Neural progenitor cell (in vitro differentiated cells): ENCODE measurements around the gene ARID5B. TPM values are rescaled to one million over a fixed set of nuclear protein-coding genes. Genes with fewer than 3 reads are reported as not detected.

Experiments used
- DNase-seq: peaks from one replicate; pipeline ENCODE4 v3.0.0-alpha.2; 2016; ENCODE audit warnings: low spot score
- H2AFZ ChIP-seq: fragments of 200-600 bp; sonication (generic); replicated peaks from 2 replicates; pipeline ENCODE4 v1.6.1; 2016; ENCODE audit warnings: antibody characterized with exemption
- H3F3A ChIP-seq: fragments of 200-600 bp; sonication (generic); 2 replicates; pipeline ENCODE4 v1.6.1; 2016; ENCODE audit warnings: antibody characterized with exemption, low read depth
- H3K27ac ChIP-seq: fragments of 200-600 bp; sonication (generic); 2 replicates; pipeline ENCODE4 v1.5.1; 2016; ENCODE audit warnings: mild to moderate bottlenecking
- H3K27me3 ChIP-seq: fragments of 200-600 bp; sonication (generic); 2 replicates; pipeline ENCODE4 v1.6.1; 2016; ENCODE audit warnings: mild to moderate bottlenecking, moderate library complexity
- H3K36me3 ChIP-seq: fragments of 200-600 bp; sonication (generic); 2 replicates; pipeline ENCODE4 v1.5.1; 2016
- H3K4me1 ChIP-seq: fragments of 200-600 bp; sonication (generic); 2 replicates; pipeline ENCODE4 v1.6.1; 2016; ENCODE audit warnings: mixed run types
- H3K4me2 ChIP-seq: fragments of 200-600 bp; sonication (generic); 2 replicates; pipeline ENCODE4 v1.6.1; 2016
- H3K4me3 ChIP-seq: fragments of 200-600 bp; sonication (generic); 2 replicates; pipeline ENCODE4 v1.5.1; 2016
- H3K79me2 ChIP-seq: fragments of 200-600 bp; sonication (generic); 2 replicates; pipeline ENCODE4 v1.6.1; 2016; ENCODE audit warnings: low read depth
- H3K9ac ChIP-seq: fragments of 200-600 bp; sonication (generic); 2 replicates; pipeline ENCODE4 v1.6.1; 2016
- H3K9me3 ChIP-seq: fragments of 200-600 bp; sonication (generic); 2 replicates; pipeline ENCODE4 v1.5.1; 2016; ENCODE audit warnings: low read depth
- H4K20me1 ChIP-seq: fragments of 200-600 bp; sonication (generic); 2 replicates; pipeline ENCODE4 v1.6.1; 2016; ENCODE audit warnings: low read depth
- H3K27ac Mint-ChIP-seq: 3 replicates; pipeline ENCODE4 v1.8.0; 2021; ENCODE audit warnings: mixed read lengths
- H3K27me3 Mint-ChIP-seq: 2 replicates; pipeline ENCODE4 v1.8.0; 2022; ENCODE audit warnings: low read depth, mild to moderate bottlenecking, inconsistent platforms, moderate library complexity, mixed read lengths; ENCODE audit not compliant: insufficient read depth
- H3K36me3 Mint-ChIP-seq: 3 replicates; pipeline ENCODE4 v1.8.0; 2021; ENCODE audit warnings: mixed read lengths
- H3K4me1 Mint-ChIP-seq: 3 replicates; pipeline ENCODE4 v1.8.0; 2021; ENCODE audit warnings: mixed read lengths
- H3K4me3 Mint-ChIP-seq: 3 replicates; pipeline ENCODE4 v1.8.0; 2021; ENCODE audit warnings: mild to moderate bottlenecking, moderate library complexity, mixed read lengths
- H3K9me3 Mint-ChIP-seq: 3 replicates; pipeline ENCODE4 v1.8.0; 2020; ENCODE audit warnings: mixed read lengths
- EZH2 ChIP-seq: fragments of 200-600 bp; sonication (generic); IDR thresholded peaks from 2 replicates; pipeline ENCODE4 v1.6.1; 2017; ENCODE audit warnings: antibody characterized with exemption, mild to moderate bottlenecking, moderate library complexity
- EZH2phosphoT487 ChIP-seq: fragments of 200-600 bp; sonication (generic); IDR thresholded peaks from 2 replicates; pipeline ENCODE4 v1.6.1; 2017; ENCODE audit warnings: antibody characterized with exemption
- total RNA-seq: library from RNA; depleted of rRNA; stranded (reverse); fragments of >200 nt; gene quantifications from 2 replicates; pipeline ENCODE4 v1.2.3, GENCODE V29; 2015; ENCODE audit warnings: low replicate concordance
- TF ChIP-seq, protein P1 (sequence below): fragments of 200-600 bp; sonication (generic); IDR thresholded peaks from 2 replicates; pipeline ENCODE4 v1.5.1; 2017; ENCODE audit warnings: antibody characterized with exemption, mild to moderate bottlenecking

ARID5B gene
- total RNA-seq, 1 donor from 2014 or later: 1.5 TPM

DNA sequence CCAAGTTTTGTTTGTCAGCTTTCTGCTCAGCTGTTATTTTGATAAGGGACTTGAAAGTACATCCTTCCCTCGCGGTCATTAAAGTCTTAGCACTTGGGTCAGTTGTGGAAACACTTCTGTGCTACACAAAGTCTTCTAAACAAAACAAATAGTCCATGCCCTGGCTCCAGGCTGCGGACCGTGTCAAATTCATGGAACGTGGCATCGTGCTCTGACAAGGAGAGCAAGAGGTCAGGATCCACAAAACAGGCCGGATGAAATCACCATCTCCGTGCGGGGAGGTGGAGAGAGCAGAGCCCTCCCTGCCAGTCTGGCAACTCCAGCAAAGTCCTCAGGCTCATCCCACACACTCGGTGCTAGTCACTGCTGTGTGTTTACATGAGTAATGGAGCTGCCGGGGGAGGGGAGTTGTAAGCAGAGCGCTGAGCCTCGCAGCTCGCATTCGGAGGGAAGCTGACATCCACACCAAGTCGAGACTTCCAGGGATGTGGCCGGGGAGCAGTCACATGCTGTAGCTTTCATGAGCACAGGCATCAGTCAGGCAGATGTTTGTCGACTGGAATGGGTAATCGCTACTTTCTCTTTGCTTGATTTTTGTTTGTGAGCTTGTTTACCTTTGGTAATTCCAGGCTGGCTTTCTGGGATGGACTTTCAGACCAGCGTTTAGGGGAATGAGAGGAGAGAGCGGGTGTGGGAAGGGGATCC lies 147.6 kb downstream of the ARID5B start:
- peak overlapping the region; percentile 81 for H3K4me3 Mint-ChIP-seq
- peaks cover 11% of the 10 kb centered on the region for H3K4me1 ChIP-seq
- TF ChIP-seq, protein P1, sequence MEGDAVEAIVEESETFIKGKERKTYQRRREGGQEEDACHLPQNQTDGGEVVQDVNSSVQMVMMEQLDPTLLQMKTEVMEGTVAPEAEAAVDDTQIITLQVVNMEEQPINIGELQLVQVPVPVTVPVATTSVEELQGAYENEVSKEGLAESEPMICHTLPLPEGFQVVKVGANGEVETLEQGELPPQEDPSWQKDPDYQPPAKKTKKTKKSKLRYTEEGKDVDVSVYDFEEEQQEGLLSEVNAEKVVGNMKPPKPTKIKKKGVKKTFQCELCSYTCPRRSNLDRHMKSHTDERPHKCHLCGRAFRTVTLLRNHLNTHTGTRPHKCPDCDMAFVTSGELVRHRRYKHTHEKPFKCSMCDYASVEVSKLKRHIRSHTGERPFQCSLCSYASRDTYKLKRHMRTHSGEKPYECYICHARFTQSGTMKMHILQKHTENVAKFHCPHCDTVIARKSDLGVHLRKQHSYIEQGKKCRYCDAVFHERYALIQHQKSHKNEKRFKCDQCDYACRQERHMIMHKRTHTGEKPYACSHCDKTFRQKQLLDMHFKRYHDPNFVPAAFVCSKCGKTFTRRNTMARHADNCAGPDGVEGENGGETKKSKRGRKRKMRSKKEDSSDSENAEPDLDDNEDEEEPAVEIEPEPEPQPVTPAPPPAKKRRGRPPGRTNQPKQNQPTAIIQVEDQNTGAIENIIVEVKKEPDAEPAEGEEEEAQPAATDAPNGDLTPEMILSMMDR: no peak
- no peak for TF ChIP-seq EZH2
- TF ChIP-seq EZH2phosphoT487: no peak
- H3K27ac Mint-ChIP-seq: peak overlapping the region; percentile 70
- H3K27me3 ChIP-seq: peaks cover 11% of the 10 kb centered on the region
- H3K9me3 ChIP-seq: no peaks in the 10 kb centered on the region
- H3K36me3 ChIP-seq: no peaks in the 10 kb centered on the region
- no peaks in the 10 kb centered on the region for H4K20me1 ChIP-seq
- H3K27me3 Mint-ChIP-seq: no peaks in the 10 kb centered on the region
- no peaks in the 10 kb centered on the region for H3K79me2 ChIP-seq
- H3K27ac ChIP-seq: no peak overlapping the region
- peak overlapping the region; percentile 86 for H2AFZ ChIP-seq
- H3K4me2 ChIP-seq: peak overlapping the region; percentile 21
- H3K4me3 ChIP-seq: no peak overlapping the region
- H3K36me3 Mint-ChIP-seq: peaks cover 17% of the 10 kb centered on the region
- peaks cover 2% of the 10 kb centered on the region for H3K9me3 Mint-ChIP-seq
- H3K9ac ChIP-seq: no peak overlapping the region
- peaks cover 60% of the 10 kb centered on the region for H3K4me1 Mint-ChIP-seq
- no peaks in the 10 kb centered on the region for H3F3A ChIP-seq
- DNase-seq: peak; percentile 78

DNA sequence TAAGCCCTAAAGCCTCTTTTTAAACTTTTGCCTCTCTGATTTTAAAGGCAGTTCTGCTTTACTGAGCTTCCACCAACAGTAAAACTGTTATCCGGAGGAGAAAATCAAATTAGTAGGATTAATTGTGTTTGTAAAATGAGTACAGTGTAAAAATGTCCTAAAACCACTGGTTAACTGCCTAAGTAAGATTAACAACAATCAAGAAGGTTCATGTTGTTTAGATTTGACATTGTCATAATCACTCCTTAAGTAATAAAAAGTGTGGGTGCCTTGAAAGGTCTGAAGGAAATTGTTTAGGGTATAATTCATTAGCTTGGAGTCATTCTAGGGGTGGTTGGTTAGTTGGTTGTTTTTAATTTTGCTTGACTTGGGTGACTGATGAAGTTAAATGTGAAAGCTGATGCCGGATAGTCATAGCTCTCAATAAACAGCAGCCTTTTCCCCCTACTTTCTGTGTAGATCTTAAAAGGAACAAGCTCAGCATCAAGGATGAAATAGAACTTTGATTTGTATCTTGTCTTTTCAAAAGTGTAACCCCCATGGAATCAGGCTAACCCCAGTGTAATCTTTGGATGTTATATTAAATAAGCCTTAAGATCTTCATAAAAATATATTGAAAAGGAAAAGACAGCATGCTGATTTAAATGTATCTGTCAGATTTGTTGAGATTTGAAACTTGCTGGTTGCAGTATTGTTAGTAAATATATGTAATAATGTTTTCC lies 148.3 kb downstream of the ARID5B start:
- H3K27ac Mint-ChIP-seq: peak overlapping the region; percentile 70
- H3K4me1 Mint-ChIP-seq: peaks cover 60% of the 10 kb centered on the region
- peak overlapping the region; percentile 21 for H3K4me2 ChIP-seq
- no peak overlapping the region for H3K27ac ChIP-seq
- peaks cover 20% of the 10 kb centered on the region for H3K36me3 Mint-ChIP-seq
- H3K36me3 ChIP-seq: no peaks in the 10 kb centered on the region
- no peak overlapping the region for H3K4me3 ChIP-seq
- H4K20me1 ChIP-seq: no peaks in the 10 kb centered on the region
- no peaks in the 10 kb centered on the region for H3K27me3 Mint-ChIP-seq
- H2AFZ ChIP-seq: peak overlapping the region; percentile 86
- DNase-seq: no peak
- no peaks in the 10 kb centered on the region for H3K9me3 ChIP-seq
- H3K79me2 ChIP-seq: no peaks in the 10 kb centered on the region
- H3K9ac ChIP-seq: no peak overlapping the region
- H3K4me1 ChIP-seq: peaks cover 11% of the 10 kb centered on the region
- H3K27me3 ChIP-seq: peaks cover 11% of the 10 kb centered on the region
- no peaks in the 10 kb centered on the region for H3F3A ChIP-seq
- no peak for TF ChIP-seq EZH2phosphoT487
- TF ChIP-seq EZH2: no peak
- TF ChIP-seq, protein P1: no peak
- peaks cover 2% of the 10 kb centered on the region for H3K9me3 Mint-ChIP-seq
- H3K4me3 Mint-ChIP-seq: peak overlapping the region; percentile 81

DNA sequence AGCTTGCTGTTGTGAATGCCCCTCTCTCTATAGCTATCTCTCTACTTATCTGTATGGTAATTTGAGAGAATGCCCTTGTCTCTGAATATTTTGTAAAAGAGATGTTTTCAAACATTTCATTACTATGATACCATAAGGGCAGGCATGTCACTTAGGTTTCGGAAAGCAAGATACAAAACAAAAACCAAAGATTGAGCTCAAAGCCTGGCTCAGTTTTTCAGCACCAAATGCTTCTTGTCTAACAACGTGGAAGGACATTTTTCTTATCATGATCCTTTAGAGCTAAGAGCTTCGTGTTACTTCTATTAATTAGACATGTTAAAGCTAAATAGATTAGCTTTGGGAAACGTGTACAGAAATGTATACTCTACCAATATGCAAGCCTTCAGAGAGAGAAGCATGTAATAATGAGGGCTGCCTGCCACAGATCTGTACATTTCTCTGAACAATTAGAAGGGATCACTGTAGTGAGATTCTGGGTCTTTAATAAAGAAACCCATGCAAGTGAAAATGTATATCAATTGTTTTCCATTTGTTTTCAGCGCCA lies 148.9 kb downstream of the ARID5B start:
- Histone ChIP-seq H3K4me1 (peaks cover 11% of the 10 kb centered on the region), H3K36me3 (no peaks in the 10 kb centered on the region), H3K9me3 (no peaks in the 10 kb centered on the region), H3K27me3 (peaks cover 11% of the 10 kb centered on the region), H3K27ac (no peak overlapping the region), H3K4me2 (no peak overlapping the region), H4K20me1 (no peaks in the 10 kb centered on the region), H2AFZ (no peak overlapping the region), H3F3A (no peaks in the 10 kb centered on the region), H3K79me2 (no peaks in the 10 kb centered on the region), H3K9ac (no peak overlapping the region), H3K4me3 (no peak overlapping the region)
- TF ChIP-seq EZH2phosphoT487 (no peak), EZH2 (no peak)
- TF ChIP-seq, protein P1: no peak
- peaks cover 22% of the 10 kb centered on the region for H3K36me3 Mint-ChIP-seq
- peaks cover 2% of the 10 kb centered on the region for H3K9me3 Mint-ChIP-seq
- H3K27ac Mint-ChIP-seq: peak overlapping the region; percentile 70
- peaks cover 62% of the 10 kb centered on the region for H3K4me1 Mint-ChIP-seq
- DNase-seq: no peak
- no peaks in the 10 kb centered on the region for H3K27me3 Mint-ChIP-seq
- H3K4me3 Mint-ChIP-seq: peak overlapping the region; percentile 81
